Measurements from ENCODE around the gene ANKS1B.

The ANKS1B gene

GRCh38 chr12:98686603-98687002 lies 1298.1 kb downstream of the ANKS1B start:
- DNase-seq: no peak
